GM19023 (cell line): Measurements from ENCODE around the gene KRT40.

Experiments used
- ATAC-seq: cut with Tn5 transposase; IDR thresholded peaks from one replicate; pipeline ENCODE4 v1.9.1; 2021; ENCODE audit warnings: mild to moderate bottlenecking, moderate library complexity; ENCODE audit not compliant: unreplicated experiment

Gene KRT40

DNA sequence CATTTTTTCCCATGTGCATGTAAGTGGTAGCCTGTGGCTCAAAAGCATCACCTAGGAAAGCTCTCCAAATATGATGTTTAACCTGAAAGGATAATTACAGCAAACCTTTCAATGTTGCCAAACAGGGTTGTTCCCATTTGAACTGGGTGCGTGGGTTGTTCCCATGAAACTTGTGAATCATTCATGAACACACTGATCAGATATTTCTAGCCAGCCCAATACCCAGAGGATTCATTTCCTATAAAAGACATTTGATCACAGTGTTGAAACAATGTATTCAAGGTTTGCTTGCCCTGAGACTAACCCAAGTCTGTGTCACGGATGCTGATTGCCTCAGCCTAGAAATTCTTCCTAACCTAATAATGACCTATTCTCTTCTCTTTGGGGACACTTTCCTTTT lies 30.2 kb downstream of the KRT40 start:
- ATAC-seq, result no peak

DNA sequence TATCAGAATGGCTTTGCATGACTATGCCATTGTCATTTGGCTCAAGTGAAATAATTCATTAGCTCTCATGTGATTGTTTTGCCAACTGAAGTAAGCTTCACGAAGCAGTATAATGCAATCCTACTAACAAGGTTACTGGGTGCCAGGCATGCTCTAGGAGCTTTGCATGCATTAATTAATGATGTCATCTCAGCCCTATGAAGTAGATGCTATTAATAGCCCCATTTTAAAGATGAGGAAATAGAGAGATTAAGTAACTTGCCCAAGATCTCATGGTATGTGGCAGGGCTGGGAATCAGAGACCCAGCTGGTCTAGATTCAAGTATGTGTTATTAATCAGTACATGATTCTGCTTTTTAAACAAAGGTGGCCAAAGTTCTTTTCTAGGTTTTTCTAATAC lies 31.5 kb downstream of the KRT40 start:
- no peak for ATAC-seq

DNA sequence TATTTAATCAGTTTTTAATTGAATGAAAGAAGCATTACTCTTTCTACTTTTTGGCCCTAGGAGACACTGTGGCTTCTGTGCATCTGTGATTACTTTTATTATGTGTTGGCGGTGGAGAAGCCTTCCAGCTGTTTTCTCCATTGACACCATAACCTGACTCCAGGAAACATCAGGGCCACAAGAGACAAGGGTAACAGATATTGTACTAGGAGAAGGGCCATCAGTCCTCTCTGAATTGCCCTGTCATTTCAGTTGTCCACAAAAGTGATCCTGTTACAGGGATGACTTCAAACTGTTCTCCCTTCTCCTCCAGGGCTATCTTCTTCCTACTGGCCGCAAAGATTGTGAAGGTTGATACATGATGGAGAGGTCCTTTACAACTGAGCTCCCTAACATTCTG lies 32.0 kb downstream of the KRT40 start:
- ATAC-seq, result no peak

DNA sequence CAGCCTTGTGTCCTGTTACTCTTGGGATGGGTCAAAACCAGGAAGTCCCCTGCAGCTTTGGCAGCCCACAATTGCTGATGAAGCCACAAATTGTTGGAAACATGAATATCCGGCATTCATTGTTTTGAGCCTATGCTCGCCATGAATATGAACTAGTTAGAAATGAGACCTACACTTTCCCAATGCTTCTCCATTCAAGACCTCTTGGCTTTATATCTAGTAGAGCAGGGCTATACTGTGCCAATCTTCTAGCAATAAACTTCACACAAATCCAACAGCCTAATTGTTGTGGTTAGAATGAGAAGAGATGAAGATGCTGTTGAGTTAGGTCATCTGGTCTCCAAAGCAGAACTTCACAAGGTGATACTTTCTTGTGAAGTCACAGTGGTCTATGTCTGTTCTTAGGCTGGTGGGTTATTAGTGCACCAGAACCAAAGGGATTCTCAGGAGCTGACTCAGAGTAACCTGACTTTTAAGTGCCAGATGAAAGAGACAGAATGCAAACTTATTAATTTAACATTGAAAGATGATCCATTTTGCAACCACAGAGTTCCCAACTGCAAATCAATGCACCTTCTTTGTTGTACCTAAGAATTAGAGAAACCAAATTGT lies 33.0 kb downstream of the KRT40 start:
- no peak for ATAC-seq

DNA sequence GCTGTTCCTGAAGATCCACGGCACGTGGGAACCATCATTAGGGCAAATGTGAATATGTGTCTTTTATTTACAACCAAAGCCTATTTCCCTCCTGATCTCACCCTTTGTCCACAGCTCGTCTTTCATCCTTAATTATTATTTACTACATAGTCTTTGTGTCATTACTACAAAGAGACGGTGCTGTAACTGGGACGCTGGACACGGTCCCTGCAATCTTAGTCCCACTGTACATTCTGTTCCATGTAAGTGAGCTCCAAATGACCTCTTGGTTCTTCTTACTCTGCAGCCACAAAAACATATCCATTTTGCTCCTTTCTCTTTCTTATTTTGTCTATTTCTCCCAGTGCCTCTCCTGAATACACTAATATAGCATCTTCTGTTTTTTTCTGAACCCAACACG lies 34.0 kb downstream of the KRT40 start:
- ATAC-seq, result no peak

DNA sequence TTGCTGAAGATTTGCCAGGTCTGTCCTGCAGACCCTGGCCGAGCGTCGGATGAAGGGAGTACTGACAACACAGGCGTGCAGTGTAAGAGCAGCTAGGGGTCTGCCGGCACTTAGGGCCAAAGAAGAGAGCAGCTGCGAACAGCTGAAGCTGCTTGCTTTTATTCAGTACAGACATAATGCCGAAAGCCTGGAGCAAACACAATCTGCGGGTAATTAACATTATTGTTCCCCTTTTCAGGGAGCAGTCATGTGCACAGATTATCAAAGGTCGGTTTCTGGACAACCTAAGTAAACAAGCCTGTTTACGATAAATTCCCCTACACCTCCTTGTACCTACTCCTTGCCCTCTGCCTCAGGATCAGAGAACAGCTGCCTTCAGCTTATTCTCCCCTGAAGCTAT lies 34.7 kb downstream of the KRT40 start:
- no peak for ATAC-seq

DNA sequence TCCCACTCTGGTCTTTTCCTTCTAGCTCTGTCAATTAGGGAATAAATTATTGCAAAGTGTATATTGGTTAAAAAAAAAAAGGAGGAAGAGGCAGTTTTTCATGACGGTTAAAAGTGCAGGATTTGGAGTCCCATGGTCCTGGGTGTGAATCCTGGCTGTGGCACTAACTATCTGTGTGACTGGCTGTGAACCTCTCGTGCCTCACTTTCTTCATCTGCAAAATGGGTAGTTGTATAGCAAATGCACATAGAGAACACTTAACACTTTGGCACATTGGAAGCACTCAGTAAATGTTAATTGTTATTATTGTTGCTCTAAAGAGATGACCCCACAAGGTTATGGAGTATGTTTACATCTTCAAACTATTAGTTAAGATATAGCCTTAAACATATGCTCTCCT lies 36.2 kb downstream of the KRT40 start:
- ATAC-seq, result no peak

DNA sequence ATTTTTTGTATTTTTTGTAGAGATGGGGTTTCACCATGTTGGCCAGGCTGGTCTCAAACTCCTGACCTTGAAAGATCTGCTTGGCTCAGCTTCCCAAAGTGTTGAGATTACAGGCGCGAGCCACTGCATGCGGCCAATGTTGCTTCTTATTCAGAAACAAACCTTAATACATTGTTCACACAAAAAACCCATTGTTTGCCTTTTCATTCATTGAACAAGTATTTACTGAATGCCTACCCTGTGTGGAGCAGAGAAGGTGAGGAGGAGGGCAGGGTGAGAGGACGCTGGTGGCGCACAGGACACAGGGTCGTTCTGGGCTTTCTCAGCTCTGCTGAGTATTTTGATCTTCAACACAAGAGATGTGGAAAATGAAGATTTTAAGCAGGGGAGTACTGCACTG lies 38.7 kb downstream of the KRT40 start:
- no peak for ATAC-seq

DNA sequence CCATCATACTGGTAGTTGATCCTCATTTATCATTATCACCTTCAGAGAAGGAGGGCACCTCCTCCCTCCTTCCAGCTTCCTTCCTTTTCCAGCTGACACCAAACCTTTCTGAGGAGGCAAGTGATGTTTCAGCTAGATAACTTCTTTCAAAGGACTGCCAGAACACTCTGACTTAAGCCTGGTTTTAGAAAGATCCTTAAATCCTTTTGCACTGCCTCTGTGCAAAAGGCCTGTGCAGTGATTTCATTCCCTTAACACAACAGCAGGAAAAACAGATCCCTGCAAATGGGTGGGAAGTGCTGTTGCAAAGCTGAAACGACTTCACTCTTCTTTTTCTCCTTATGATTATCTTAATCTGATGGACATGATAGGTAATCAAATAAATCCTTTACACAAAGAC lies 39.6 kb downstream of the KRT40 start:
- ATAC-seq, result no peak

DNA sequence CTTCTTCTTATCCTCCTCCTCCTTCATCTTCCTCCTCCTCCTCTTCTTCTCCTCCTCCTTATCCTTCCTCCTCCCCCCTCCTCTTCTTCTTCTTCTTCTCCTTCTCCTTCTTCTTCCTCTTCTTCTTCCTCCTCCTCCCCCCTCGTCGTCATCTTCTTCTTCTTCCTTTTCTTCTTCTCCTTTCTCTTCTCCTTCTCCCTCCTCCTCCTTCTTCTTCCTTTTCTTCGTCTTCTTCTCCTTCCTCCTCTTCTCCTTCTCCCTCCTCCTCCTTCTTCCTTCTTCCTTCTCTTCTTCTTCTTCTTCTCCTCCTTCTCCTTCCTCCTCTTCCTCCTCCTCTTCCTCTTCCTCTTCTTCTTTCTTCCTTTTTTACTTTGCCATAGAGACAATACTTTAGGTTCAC lies 41.6 kb downstream of the KRT40 start:
- ATAC-seq, result no peak

DNA sequence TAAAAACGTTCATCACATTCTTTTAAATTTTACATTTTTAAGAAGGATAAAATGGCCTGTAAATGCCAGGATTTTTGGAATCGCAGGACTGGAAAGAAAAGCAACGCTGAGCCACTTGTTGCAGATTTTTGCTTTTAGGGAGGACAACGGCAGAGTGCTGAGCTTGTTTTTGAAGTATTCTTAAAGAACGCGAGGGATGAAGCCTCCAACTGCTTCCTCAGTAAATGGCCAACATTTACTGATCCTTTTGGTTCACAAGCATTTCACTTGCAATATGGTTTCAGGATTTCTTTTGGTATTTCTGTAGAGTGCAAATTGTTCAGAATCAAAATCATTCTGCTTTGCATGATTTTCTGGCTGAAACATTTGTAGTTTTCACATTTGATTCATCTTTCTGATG lies 43.9 kb downstream of the KRT40 start:
- ATAC-seq, result no peak

DNA sequence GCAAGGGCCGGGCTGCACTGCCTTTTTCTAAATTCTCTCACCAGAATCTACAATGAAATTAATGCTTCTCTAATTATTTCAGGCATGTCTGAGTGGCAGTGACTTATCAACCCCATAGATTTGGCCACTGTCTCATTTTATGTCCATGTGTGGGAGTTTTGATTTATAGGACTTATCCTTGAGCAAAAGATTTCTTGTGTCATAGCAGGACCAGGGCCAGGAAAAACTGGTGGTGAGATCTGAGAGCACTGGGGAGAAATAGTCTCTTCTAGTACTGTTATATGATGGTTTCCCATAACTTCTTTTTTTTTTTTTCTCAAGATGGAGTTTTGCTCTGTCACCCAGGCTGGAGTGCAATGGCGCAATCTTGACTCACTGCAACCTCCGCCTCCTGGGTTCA lies 45.1 kb downstream of the KRT40 start:
- no peak for ATAC-seq

DNA sequence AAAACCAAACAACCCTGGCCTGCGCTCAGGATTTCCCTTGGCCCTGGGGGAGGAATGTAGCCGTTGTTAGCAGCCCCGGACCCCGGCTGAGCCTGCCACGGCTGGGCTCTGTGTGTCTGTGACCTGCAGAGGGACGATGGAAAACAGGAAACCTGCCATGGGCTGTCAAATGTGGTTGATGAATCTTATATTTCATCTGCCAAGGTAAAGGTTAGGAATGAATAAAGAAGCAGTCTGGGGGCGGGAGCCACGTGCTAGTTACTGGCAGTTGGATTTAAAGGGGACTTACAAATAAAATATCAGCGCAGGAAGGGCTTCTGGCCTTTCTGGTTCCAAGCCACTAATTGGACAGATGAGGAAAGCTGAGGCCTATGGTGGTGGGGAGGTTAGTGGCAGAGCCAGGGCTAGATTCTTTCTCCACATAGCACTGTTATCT lies 46.7 kb downstream of the KRT40 start, which contains the start of gene KRT23:
KRT23 (minus strand) TSS at position 263 of the 436 bp plus-strand sequence. CDS start 1,043 bp downstream, outside the sequence.
- ATAC-seq, result no peak

DNA sequence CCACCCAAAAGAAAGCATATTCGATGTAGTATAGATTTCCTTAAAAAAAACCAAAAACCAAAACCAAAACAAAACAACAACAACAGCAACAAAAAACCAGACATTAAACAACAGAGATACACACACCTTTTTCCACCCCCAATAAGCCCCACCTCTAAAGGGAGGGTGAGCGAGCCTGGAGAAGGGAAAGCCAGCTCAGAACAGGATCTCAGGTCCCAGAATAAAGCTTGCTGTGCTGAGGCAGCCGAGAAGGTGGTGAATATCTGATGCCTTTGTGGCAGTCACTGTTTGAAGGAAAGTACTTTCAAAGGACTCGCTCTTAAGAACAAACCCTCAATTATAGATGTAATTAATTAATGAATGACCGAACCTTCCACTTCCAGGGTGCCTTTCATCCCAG lies 47.1 kb downstream of the KRT40 start:
- no peak for ATAC-seq

DNA sequence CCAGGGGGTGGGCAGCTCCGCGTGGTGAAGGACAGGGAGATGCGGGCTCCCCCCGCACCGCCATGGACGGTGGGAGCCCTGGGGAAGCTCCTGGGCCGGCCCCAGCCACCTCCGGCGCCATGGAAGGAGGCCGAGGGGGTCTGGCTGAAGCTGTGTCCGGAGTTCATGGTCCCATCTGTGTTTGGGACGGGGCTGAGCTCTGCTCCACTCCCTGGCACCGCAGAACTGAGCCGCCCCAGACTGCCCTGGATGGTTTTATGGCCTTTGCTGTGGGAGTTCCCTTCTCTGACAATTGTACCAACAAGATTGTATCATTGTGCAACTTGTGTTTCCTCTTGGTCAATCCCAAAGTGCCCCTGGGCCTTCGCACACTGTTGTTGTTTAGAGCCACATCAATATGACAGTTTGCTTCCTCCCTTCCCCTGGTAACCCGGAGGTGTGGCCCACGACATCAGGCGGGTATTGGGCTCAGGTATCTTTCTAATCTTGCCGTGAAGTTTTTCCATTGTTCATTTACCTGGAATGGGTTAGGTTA lies 47.6 kb downstream of the KRT40 start:
- ATAC-seq, result no peak

DNA sequence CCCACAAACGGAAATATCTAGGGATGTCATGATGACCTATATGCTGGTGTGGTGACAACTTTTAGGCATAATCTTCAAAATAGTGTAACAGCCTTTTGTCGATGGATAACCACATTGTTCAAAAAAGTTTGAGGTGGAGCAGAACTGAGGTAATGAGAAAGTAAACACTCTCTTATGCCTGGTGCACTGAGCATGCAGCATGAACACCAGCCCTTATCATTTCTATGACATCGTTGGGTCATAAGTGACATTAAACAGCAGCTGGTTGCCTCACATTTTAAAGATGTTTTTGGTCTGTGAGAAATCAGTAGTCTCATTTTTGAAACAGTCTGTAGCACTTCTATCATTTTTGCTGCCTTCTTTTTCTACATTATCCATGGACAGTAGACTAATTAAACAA lies 48.5 kb downstream of the KRT40 start:
- ATAC-seq, result no peak

DNA sequence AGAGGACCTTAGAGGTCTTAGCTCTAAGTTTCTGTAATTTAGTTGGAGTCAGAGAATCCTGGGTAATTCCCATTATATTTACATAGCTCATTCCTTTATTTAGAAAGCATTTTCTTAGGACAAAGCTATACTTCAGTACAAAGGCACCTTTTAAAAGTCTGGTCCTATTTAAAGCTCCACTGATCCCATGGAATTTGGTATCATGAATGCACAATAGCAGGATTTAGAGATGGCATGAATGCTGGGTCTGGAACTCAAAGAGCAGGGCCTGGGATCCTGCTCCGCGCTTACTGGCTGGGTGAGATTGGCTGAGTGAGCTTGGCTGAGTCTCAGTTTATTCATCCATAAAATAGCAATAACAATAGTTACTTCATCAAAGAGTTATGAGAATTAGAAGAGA lies 51.5 kb downstream of the KRT40 start:
- no peak for ATAC-seq

DNA sequence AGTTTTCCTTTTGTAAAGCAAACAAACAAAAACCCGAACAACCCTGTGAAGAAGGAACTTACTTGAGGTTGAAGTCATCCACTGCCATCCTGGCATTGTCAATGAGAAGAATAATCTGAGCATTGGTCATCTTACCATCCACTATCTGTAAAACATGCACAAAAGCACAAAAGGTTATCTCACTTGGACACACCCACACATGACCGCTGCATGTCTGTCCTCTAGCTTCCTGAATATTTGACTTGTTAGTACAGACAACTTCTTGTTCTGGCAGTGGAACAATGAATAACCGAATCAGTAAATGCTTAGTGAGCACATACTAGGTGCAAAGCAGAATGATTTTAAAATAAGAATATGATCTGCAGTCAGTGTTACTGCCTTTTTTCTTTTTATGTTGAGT lies 52.8 kb downstream of the KRT40 start:
- no peak for ATAC-seq
